ENCODE results near the gene KLRC2. TPM values are rescaled to one million over a fixed set of nuclear protein-coding genes. Genes with fewer than 3 reads are reported as not detected.
"Not testable (repeated sequence)": the region's sequence is repeated elsewhere in the genome, so short reads cannot be mapped to it uniquely, and the experiment has no call there.

The KLRC2 gene
- under 1 TPM; 0.52 to 0.66 TPM for total RNA-seq

DNA sequence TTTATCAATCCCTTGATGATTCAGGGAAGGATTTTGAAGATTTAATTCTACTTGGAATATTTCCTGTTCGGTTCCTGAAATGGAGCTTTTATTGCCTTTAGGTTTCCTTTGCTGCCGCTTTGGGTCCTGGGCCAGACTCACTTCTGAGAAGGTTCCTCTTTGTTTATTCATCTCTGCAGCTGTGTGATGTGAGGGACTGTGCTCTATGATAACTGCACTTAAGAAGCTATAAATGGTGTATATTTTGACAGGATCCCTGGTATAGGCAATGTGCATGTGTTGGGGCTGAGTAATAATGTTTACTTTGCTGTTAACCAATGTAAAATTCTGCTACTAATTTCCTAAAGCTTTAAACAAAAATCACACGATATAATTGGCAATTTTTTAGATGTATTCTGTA is at the start of gene KLRC2:
KLRC2 (minus strand) TSS at position 195 of the 400 bp plus-strand sequence; CDS start at position 171, 24 bp downstream.
- H3K27ac ChIP-seq; DNase-seq; H3K9me3 ChIP-seq; H3K36me3 ChIP-seq (replicated peaks in 1 of 2; ENCODE audit: insufficient read depth in 1 of 2, low read depth in 2 of 2); intact Hi-C loops (cut with DNase I); H3K4me3 ChIP-seq; ATAC-seq; H3K4me1 ChIP-seq; H3K27me3 ChIP-seq: not testable (repeated sequence)
- WGBS, 2 donors, result 25 to 38% methylated on average over 3 of the region's 3 CpGs

- H3K27me3 ChIP-seq; H3K36me3 ChIP-seq (replicated peaks in 1 of 2; ENCODE audit: insufficient read depth in 1 of 2, low read depth in 2 of 2); intact Hi-C loops (cut with DNase I); H3K4me3 ChIP-seq; DNase-seq; H3K9me3 ChIP-seq; H3K4me1 ChIP-seq; ATAC-seq; H3K27ac ChIP-seq: not testable (repeated sequence)
- WGBS, 2 donors, result 50% methylated on average over 2 of the region's 2 CpGs; no CpG with 5 or more reads in 1 of the 2 donors
These were observed 46.1 kb upstream of the KLRC2 start for GRCh38 chr12:10481901-10482300.

DNA sequence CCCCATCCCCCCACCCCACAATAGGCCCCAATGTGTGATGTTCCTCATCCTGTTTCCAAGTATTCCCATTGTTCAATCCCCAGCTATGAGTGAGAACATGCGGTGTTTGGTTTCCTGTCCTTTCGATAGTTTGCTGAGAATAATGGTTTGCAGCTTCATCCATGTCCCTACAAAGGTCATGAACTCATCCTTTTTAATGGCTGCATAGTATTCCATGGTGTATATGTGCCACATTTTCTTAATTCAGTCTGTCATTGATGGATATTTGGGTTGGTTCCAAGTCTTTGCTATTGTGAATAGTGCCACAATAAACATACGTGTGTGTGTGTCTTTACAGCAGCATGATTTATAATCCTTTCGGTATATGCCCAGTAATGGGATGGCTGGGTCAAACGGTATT is 37.0 kb upstream of the KLRC2 start:
- H3K27ac ChIP-seq; H3K4me3 ChIP-seq; ATAC-seq; H3K9me3 ChIP-seq; H3K27me3 ChIP-seq; H3K4me1 ChIP-seq; DNase-seq; intact Hi-C loops (cut with DNase I); H3K36me3 ChIP-seq (replicated peaks in 1 of 2; ENCODE audit: insufficient read depth in 1 of 2, low read depth in 2 of 2): not testable (repeated sequence)
- WGBS, 2 donors, result 76 to 92% methylated on average over 5 of the region's 5 CpGs

DNA sequence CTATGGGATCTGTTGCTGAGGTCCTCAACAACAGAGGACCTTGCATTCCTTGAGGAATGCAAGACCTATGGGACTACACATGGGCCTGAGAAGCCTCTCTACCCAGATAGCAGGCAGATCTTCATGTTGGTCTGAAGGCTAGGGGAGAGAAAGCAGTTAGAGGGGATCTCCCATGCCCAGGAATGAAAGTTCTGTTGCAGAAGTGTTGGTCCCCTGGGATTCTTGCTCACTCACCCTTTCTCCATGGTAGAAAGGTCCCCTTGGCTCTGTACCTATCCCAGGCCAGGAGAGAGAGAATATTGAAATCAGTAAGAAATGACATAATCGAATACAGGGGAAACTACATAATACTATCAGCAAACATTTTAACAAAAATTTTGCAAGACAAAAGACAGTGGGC is 33.9 kb upstream of the KLRC2 start:
- Histone ChIP-seq H3K9me3 (no peaks in the 10 kb centered on the region), H3K27ac (no peak overlapping the region), H3K36me3 (replicated peaks in 1 of 2; ENCODE audit: insufficient read depth in 1 of 2, low read depth in 2 of 2) (no peaks in the 10 kb centered on the region), H3K27me3 (no peaks in the 10 kb centered on the region), H3K4me3 (no peak overlapping the region), H3K4me1 (no peaks in the 10 kb centered on the region)
- intact Hi-C loops (cut with DNase I), result no loop called here
- ATAC-seq (no peak), DNase-seq (no peak)
- 53 to 84% methylated on average over 1 of the region's 1 CpG for WGBS, 2 donors
- no peak for TF ChIP-seq POLR2A (IDR thresholded peaks at IDR 0.05)
- TF ChIP-seq, protein P1, sequence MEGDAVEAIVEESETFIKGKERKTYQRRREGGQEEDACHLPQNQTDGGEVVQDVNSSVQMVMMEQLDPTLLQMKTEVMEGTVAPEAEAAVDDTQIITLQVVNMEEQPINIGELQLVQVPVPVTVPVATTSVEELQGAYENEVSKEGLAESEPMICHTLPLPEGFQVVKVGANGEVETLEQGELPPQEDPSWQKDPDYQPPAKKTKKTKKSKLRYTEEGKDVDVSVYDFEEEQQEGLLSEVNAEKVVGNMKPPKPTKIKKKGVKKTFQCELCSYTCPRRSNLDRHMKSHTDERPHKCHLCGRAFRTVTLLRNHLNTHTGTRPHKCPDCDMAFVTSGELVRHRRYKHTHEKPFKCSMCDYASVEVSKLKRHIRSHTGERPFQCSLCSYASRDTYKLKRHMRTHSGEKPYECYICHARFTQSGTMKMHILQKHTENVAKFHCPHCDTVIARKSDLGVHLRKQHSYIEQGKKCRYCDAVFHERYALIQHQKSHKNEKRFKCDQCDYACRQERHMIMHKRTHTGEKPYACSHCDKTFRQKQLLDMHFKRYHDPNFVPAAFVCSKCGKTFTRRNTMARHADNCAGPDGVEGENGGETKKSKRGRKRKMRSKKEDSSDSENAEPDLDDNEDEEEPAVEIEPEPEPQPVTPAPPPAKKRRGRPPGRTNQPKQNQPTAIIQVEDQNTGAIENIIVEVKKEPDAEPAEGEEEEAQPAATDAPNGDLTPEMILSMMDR (IDR thresholded peaks at IDR 0.05), result no peak

DNA sequence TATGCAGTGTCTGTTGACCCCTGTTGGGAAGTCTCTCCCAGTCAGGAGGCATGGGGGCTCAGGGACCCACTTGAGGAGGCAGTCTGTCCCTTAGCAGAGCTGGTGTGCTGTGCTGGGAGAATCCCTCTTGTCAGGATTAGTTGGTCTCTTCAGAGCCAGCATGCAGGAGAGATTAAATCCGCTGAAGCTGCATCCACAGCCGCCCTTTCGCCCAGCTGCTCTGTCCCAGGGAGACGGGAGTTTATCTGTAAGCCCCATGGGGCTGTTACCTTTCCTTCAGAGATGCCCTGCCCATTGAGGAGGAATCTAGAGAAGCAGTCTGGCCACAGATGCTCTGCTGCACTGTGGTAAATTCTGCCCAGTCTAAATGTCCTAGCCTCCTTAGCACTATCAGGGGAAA is 30.5 kb upstream of the KLRC2 start:
- 67% methylated on average over 4 of the region's 4 CpGs; no CpG with 5 or more reads in 1 of the 2 donors for WGBS, 2 donors
- Histone ChIP-seq H3K27me3 (no peaks in the 10 kb centered on the region), H3K4me3 (no peak overlapping the region), H3K9me3 (no peaks in the 10 kb centered on the region), H3K4me1 (no peaks in the 10 kb centered on the region), H3K27ac (no peak overlapping the region), H3K36me3 (replicated peaks in 1 of 2; ENCODE audit: insufficient read depth in 1 of 2, low read depth in 2 of 2) (no peaks in the 10 kb centered on the region)
- TF ChIP-seq, protein P1 (IDR thresholded peaks at IDR 0.05), result no peak
- TF ChIP-seq POLR2A (IDR thresholded peaks at IDR 0.05), result no peak
- ATAC-seq (no peak), DNase-seq (no peak)
- intact Hi-C loops (cut with DNase I), result no loop called here

- H3K4me3 ChIP-seq, result no peak overlapping the region
- H3K36me3 ChIP-seq (replicated peaks in 1 of 2; ENCODE audit: insufficient read depth in 1 of 2, low read depth in 2 of 2), result no peaks in the 10 kb centered on the region
- H3K27ac ChIP-seq, result no peak overlapping the region
- H3K27me3 ChIP-seq, result no peaks in the 10 kb centered on the region
- DNase-seq (no peak), ATAC-seq (no peak)
- WGBS, 2 donors, result 81 to 89% methylated on average over 3 of the region's 3 CpGs
- intact Hi-C loops (cut with DNase I), result no loop called here
- no peaks in the 10 kb centered on the region for H3K4me1 ChIP-seq
- TF ChIP-seq, protein P1 (IDR thresholded peaks at IDR 0.05), result no peak
- TF ChIP-seq POLR2A (IDR thresholded peaks at IDR 0.05), result no peak
- H3K9me3 ChIP-seq, result peaks cover 0 to 16% (median 0%) of the 10 kb centered on the region in 3 donors
These were observed 21.9 kb upstream of the KLRC2 start for GRCh38 chr12:10457760-10458159.
